Left cardiac atrium (tissue), 4 donors: ENCODE results near the gene MLLT10. TPM values are rescaled to one million over a fixed set of nuclear protein-coding genes. Genes with fewer than 3 reads are reported as not detected.

Source experiments
- ATAC-seq, 2 donors: fragments of 200-7000 bp; cut with Tn5 transposase; one replicate each; pipeline ENCODE4 v1.9.1; 2020; ENCODE audit warnings: mild to moderate bottlenecking in 2 of 2, moderate library complexity in 2 of 2
- DNase-seq: peaks from one replicate; pipeline ENCODE4 v3.0.0-alpha.2; 2020
- intact Hi-C, 2 donors: fragments of 100-400 bp; cut with DNase I; formaldehyde crosslinking; loops; one replicate each; pipeline versions ENCODE4 v1.14.1 to v1.15.1; 2022 to 2023
- total RNA-seq, 2 donors: library from RNA; stranded (reverse); fragmentation: NEBNext Ultra II Directional; extraction: Animal tissue kit (Norgen Biotek cat#: 25700); gene quantifications; one replicate each; pipeline ENCODE4 v1.2.1, GENCODE V29; 2021
- donor health status: DM: no; HTN: yes; CAD: no.
- donor health status: DM: no; HTN: yes; CAD: no; lungs with severe emphysema.
- donor health status: DM: yes; HTN: yes; CAD: no.
- donor health status: Dilated cardiomyopathy.

The MLLT10 gene
- total RNA-seq, 2 donors from 2014 or later: 26.1 to 30.3 TPM

GRCh38 chr10:21744223-21744622 lies 210.2 kb downstream of the MLLT10 start:
- ATAC-seq: no peak
- intact Hi-C loops: loop anchor here in 1 of 2 donors (10.0 kb wide), 1 partner anchor 469 kb away; no protein-coding TSS in a partner anchor
- DNase-seq: no peak

- intact Hi-C loops: loop anchor here in 1 of 2 donors (10.0 kb wide), 1 partner anchor 471 kb away; no protein-coding TSS in a partner anchor
- ATAC-seq (no peak), DNase-seq (no peak)
Observed at GRCh38 chr10:21746118-21746517, 212.1 kb downstream of the MLLT10 start.

GRCh38 chr10:21747809-21748208 lies 213.8 kb downstream of the MLLT10 start:
- DNase-seq: no peak
- ATAC-seq: no peak
- intact Hi-C loops: loop anchor here in 1 of 2 donors (10.0 kb wide), 1 partner anchor 473 kb away; no protein-coding TSS in a partner anchor

DNA sequence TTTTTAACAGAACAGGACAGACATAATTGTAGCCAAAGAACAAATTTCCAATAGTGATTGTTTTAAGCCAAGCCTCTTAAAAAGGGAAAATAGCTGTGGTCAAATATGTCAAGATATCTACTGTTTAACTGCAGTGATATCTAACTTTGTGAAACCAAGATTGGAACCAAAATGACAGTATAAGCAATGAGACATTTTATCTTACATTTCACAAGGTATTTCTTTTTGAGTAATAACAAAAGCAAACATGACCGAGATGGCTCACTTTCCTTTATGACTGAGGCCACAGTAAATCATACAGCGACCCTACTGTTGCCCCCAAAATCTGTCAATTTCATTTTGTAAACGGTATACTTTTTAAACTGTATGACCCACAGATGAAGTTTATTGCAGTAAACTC lies 215.8 kb downstream of the MLLT10 start:
- intact Hi-C loops: loop anchor here in 1 of 2 donors (10.0 kb wide), 1 partner anchor 475 kb away; no protein-coding TSS in a partner anchor
- ATAC-seq: no peak
- no peak for DNase-seq

DNA sequence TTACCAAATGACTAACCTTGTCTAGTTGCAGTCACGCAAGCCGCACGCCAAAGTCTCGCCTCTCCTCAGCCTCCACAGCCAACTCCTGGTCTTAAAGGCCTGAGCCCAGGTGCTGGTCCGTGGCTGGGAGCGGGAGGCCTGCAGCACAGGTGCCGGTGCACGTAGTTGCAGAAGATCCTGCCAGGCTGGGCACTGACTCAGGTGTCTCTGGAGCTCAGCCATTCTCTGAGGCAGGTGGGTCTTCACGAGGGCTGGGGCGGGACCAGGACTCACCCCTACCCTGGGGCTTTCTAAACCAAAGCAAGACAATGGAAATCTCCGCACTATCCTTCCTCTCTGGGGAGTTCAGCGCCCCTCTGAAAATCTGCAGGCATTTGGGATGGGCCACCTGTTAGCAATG lies 216.4 kb downstream of the MLLT10 start:
- no peak for DNase-seq
- intact Hi-C loops: no loop called here
- no peak for ATAC-seq

DNA sequence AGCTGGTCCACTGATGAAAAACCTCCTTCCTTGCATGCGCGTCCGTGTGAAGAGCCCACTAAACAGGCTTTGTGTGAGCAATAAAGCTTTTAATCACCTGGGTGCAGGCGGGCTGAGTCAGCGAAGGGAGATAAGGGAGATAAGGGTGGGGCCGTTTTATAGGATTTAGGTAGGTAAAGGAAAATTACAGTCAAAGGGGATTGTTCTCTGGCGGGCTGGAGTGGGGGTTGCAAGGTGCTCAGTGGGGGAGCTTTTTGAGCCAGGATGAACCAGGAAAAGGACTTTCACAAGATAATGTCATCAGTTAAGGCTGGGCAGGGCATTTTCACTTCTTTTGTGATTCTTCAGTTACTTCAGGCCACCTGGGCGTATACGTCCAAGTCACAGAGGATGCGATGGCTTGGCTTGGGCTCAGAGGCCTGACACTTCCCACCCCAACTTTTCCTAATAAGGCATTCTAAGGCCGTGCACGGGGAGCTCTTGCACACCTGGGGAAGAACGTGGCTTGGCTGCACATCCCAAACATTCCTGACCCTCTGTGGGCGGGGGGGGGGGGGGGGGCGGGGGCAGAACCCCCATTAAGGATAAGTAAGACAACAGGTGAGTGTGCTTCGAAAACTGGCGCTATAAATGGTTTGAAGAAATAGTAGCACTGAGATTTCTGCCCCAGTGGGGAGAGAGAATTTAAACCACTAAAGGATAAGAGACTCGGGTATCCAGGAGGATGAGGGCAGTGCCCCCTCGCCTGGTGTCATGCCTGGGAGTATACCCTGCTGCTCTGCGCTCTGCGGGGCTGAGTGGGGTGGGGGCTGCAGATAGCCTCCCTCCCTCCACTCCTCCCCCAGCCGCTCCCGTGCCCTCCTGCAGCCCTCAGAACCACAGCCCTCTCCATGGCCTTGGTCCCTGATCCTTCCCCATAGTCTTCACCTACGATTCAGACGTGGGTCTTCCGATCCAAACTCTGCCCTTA lies 217.6 kb downstream of the MLLT10 start:
- ATAC-seq (no peak), DNase-seq (no peak)
- intact Hi-C loops: no loop called here

DNA sequence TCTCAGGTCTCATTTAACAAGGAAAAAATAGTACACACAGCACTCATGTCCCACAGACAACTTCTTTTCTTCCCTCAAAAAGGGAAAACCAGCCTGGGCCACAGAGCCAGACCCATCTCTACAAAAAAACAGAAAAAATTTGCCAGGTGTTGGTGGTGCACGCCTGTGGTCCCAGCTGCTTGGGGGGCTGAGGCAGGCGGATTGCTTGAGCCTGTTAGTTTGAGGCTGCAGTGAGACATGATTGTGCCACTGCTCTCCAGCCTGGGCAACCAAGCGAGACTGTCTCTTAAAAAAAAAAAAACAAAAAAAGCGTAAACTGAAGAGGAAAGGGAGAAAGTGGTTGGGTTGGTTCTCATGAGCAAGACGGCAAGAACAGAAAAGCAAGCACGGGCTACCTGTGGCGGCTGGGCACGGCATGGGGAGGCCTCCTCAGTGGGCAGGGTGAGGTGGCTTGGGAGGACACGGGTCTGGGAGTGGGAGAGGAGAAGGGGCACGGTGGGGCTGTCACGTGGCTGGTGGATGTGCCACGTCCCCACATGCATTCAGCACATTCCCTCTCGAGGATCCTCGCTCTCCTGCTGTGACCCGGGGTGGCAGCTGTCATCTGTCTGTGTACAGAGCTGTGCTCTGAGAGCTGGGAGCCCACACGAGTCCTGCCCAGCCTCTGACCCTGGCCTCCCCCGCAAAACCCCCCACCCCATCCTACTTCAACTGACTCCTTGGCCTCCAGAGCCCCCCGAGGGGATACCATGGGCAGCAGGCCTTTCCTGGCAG lies 219.7 kb downstream of the MLLT10 start:
- ATAC-seq (no peak), DNase-seq (no peak)
- intact Hi-C loops: no loop called here

GRCh38 chr10:21754410-21755011 lies 220.5 kb downstream of the MLLT10 start:
- ATAC-seq: no peak
- intact Hi-C loops: no loop called here
- DNase-seq: no peak

DNA sequence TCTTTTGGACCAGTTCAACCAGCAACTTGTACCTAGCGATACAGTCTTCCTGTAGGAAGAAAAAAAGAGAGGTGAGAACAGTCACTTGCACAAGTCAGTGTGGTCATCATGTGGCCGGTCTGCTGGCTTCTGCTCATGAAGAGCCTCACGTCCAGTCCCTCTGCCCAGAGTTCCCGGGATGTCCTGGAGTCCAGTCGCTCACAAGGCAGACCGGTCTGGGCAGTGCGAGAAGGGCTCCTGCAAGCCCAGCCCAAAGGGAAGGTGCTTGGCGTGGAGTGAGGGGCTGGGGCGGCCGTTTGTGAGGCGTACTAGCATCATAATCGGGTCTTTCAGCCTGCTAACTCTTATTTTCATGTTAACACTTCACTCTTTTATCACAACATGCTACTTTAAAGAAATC lies 222.7 kb downstream of the MLLT10 start:
- DNase-seq (no peak), ATAC-seq (no peak)
- intact Hi-C loops: no loop called here

- DNase-seq: no peak
- intact Hi-C loops: no loop called here
- ATAC-seq: peak; percentile 68 to 70
Observed at GRCh38 chr10:21757185-21757901, 223.3 kb downstream of the MLLT10 start.

DNA sequence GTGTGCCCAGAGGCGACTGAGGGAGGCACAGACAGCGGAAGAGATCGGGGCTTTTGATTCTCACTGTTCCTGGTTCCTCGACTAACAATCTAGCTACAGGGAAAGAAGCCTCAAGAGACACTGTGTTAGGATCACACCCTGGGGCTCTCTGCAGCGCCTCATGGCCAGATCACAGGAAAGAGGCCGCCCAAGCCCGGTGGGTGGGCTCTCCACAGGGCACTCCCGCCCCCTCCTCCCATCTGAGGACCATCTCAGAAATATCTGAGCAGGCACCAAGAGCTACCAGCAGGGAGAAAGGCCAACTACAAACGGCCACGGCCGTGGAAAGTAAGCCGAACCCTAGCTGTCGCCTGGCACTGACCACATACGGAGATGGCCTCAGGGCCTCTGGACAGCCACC lies 224.2 kb downstream of the MLLT10 start:
- ATAC-seq (no peak), DNase-seq (no peak)
- intact Hi-C loops: no loop called here

GRCh38 chr10:21758696-21759095 lies 224.7 kb downstream of the MLLT10 start:
- intact Hi-C loops: no loop called here

GRCh38 chr10:21759232-21759631 lies 225.2 kb downstream of the MLLT10 start:
- DNase-seq (no peak), ATAC-seq (no peak)
- intact Hi-C loops: no loop called here

More at GRCh38 chr10:21758696-21759095, 224.7 kb downstream of the MLLT10 start:
- DNase-seq: no peak
- no peak for ATAC-seq

- DNase-seq (no peak), ATAC-seq (no peak)
- intact Hi-C loops: no loop called here
Observed at GRCh38 chr10:21760332-21760731, 226.3 kb downstream of the MLLT10 start.

DNA sequence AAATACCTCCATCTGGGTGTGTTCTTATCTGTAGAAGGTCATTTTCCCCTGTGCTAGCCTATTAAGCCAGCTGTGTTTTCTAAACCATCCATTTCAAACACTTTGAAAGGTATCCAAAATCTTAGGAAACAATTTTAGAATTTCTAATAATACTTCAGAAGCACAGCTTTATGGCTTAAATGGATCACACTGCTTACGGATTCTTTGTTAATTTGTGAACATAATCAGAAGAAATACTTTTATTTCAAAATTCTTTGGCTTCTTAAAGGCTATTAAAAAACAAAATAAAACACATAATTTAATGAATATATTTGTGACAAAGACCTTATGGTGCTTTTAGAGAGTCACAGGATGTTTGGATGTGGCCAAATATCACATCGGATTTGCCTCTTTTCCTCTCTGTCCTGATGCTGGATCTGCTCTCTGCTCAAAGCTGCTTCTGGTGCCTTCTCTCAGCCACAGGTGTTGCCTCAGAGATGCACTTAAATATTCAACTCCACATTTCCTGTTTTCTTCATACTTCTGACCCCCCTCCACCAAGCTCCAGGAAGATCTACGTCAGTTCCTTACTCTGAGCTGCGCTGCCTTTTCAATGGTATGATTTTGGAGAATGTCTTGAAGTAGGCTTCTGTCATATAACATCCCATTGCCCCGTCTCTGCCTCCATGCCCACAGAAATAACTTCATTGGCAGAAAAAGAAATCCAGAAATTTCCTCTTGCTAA lies 230.6 kb downstream of the MLLT10 start:
- no peak for ATAC-seq

GRCh38 chr10:21769041-21769440 lies 235.0 kb downstream of the MLLT10 start:
- DNase-seq (no peak), ATAC-seq (no peak)
- intact Hi-C loops: no loop called here

More for the DNA sequence above, 230.6 kb downstream of the MLLT10 start:
- no peak for DNase-seq
- intact Hi-C loops: no loop called here

DNA sequence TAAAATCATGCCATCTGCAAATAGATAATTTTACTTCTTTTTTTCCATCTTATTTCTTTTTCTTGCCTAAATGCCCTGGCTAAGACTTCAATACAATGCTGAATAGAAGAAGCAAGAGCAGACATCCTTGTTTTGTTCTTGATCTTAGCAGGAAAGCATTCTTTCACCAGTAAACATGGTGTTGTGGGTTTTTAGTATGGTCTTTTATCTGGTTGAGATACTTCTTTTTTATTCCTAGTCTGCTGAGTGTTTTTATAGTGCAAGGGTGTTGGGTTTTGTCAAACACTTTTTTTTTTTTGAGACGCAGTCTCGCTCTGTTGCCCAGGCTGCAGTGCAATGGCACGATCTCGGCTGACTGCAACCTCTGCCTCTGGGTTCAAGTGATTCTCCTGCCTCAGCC lies 237.2 kb downstream of the MLLT10 start:
- intact Hi-C loops: no loop called here
- DNase-seq (no peak), ATAC-seq (no peak)

- intact Hi-C loops: no loop called here
- DNase-seq: no peak
- no peak for ATAC-seq
Observed at GRCh38 chr10:21776883-21777282, 242.9 kb downstream of the MLLT10 start.
